ENCODE results near the gene RIPOR3. TPM values are rescaled to one million over a fixed set of nuclear protein-coding genes. Genes with fewer than 3 reads are reported as not detected.
"Not testable (repeated sequence)": the region's sequence is repeated elsewhere in the genome, so short reads cannot be mapped to it uniquely, and the experiment has no call there.

Gene RIPOR3
- total RNA-seq, 1 donor from 2014 or later = 1.7 TPM

DNA sequence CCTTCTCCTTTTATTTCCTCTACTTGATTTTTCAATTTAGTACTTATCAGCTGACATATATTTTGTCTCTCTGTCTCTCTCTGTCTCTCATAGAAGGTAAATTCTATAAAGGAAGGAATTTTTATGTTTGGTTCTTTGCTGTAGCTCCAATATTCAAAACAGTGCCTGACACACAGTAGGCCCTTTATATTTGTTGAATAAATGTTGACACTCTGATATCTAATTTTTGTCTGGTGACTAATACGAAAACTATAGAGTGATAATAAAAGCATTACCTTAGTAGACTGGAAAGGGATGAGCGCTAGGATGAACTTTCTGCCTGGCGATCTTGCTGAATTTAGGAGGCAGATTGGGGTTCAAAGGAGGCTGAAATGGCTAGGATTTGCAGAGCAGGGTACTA lies 138.4 kb downstream of the RIPOR3 start:
- DNase-seq = no peak

- no peak for DNase-seq
These were observed 140.1 kb downstream of the RIPOR3 start for GRCh38 chr20:50551288-50551687.

- DNase-seq = no peak
These were observed 140.8 kb downstream of the RIPOR3 start for GRCh38 chr20:50550531-50550930.

DNA sequence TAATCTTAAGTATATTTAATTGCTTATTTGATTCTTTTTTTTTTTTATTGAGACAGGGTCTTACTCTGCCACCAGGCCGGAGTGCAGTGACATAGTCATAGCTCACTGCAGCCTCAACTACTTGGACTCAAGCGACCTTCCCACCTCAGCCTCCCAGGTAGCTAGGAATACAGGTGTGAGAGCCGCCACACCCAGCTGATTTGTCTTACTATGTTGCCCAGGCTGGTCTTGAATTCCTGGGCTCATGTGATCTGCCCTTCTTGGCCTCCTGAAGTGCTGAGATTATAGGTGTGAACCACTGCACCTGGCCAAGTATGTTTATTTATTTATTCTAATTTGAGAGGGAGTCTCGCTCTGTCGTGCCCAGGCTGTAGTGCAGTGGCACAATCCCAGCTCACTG lies 142.9 kb downstream of the RIPOR3 start:
- DNase-seq = no peak

GRCh38 chr20:50547964-50548363 lies 143.4 kb downstream of the RIPOR3 start:
- no peak for DNase-seq

DNA sequence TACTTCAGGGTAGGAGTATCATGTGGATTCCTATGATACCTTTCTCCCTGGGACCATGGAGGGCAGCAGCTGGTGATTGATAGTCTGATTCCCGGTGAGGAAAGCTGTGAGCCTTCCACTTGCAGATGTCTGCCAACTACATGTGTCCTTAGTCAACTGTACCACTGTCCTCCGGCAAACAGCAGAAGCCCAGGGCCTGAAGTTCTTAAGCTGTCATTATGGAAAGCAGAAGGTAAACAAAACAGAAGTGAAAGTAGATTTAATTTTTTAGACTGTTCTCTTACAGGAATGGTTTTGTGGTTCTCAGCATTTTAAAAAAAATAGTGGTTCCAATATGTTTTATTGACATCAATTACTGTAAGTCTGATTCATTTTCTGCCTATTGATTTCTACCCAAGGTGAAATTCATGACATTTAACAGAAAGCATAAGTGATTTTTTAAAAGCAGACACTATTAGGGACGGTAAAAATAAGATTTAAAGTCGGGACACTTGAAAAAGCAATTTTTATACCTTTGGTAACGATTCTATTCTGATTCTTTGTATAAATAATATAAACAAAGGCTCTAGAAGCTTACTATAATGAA lies 144.5 kb downstream of the RIPOR3 start:
- no peak for DNase-seq

- DNase-seq = no peak
These were observed 146.2 kb downstream of the RIPOR3 start for GRCh38 chr20:50545126-50545525.

DNA sequence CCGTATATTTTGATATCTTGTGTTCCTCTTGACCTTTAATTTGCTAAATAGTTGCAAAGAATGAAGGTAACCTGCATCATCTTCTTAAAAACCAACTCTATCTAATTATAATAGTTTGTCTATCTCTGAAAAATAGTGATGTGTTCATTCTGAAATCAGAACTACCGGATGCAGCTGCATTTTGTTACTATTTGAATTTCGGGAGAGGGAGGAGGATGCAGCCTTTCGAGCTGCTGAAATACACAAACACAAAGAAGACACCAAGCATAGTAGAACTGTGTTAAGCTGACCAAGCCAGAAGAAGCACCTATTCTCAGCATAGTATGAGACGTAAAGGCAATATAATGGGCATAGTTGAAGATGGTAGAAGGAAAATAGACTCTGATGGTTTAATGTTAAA lies 148.0 kb downstream of the RIPOR3 start:
- DNase-seq = no peak

- DNase-seq = no peak
These were observed 149.7 kb downstream of the RIPOR3 start for GRCh38 chr20:50541606-50542041.

DNA sequence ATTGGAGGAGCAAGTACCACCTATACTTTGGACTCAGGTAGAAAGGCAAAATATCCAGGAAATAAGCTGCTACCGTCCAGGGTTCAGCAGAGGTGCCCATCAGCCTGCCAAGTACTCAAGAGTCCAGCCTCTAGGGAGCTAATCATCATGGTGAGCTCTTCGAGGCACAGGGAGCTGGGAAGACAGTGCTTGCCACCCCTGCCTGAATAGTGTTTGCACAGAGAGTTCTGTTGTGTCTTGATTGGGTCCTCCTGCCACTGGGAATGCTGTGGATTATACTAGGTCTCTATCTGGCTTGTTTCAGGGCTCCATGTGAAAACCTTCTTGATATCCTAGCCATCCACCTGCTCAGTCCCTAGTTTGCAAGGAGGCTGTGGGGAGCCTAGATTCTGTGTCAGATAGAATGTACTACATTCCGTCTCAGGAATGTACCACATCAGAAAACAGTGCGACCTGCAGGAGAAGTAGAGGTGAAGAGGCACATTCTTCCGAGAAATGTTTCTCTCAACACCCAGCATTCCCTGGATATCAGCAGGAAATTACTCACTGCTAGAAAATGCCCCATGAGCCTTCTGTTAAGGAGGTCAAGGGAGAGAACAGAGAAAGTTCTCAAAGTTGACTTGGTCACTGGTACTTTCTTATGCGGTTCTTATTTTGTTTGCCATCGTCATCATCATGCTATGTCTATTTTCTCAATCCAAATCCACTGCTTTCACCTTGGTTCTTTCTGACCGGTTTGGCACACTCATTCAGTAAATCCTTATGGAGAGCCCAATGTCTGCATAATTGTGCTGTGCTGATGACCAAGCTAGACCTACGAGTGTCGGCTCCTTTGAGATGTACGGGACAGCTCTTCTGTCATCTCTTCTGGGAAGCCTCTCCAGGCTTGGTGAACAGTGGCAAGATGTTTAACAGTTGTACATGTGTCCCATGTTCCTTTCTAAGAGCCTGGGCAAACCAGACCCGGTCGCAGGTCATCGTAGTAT lies 150.4 kb downstream of the RIPOR3 start:
- no peak for DNase-seq

DNA sequence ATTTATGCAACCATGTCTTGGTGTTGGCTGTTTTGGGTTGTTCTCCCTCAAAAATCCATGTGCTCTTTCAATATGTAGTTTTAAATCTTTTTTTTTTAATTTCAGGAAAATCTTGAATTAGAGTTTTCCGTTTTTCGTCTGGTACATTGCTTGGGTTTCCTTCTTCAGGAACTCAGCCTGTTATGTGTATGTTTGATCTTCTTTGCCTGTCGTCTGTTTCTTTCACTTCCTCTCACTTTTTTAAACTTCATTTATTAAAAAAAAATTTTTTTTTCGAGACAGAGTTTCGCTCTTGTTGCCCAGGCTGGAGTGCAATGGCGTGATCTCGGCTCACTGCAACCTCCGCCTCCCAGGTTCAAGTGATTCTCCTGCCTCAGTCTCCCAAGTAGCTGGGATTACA lies 151.5 kb downstream of the RIPOR3 start:
- DNase-seq = not testable (repeated sequence)

DNA sequence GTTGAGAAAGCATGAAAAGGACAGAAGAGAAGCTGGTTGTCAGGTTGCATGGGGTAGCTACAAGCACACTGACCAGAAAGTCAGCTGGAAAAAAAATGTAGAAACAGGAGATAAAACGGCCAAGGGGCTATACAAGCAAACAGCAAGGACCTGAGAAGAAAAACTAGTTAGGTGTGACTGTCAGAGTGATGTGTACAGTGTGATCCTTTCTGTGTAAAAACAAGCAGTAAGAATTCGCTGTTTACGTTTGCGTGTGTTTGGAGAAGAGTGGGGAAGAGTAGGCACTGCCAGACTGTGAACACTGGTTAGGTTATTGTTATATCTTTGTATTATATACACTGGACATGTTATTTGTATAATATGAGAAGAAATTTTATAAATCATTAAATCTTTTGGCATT lies 153.1 kb downstream of the RIPOR3 start:
- no peak for DNase-seq

- no peak for DNase-seq
These were observed 153.7 kb downstream of the RIPOR3 start for GRCh38 chr20:50537546-50538201.

GRCh38 chr20:50536333-50536732 lies 155.0 kb downstream of the RIPOR3 start:
- DNase-seq = no peak

Small RNA genes lying within 50 kb of the gene (small RNA-seq; reads per million reads assigned to genes)
- not detected for gene MIR1302-5
- not detected for gene MIR645
- gene RF00019 = not detected

Other genes starting within 250 kb of the RIPOR3 start
- gene PTPN1, start 181.2 kb downstream of the RIPOR3 start, total RNA-seq = 15.9 TPM
- 17.5 TPM for gene PARD6B, start 40.0 kb upstream of the RIPOR3 start, total RNA-seq
- gene BCAS4, start 103.5 kb upstream of the RIPOR3 start, total RNA-seq = 9.8 TPM
- 75.5 TPM for gene ADNP, start 239.9 kb upstream of the RIPOR3 start, total RNA-seq